VCaP (cell line): ENCODE results near the gene TMED6.

Experiments used
- H3K27ac ChIP-seq: fragments of 450-650 bp; 2 replicates; pipeline ENCODE4 v1.5.1; 2017
- CTCF ChIP-seq: fragments of 450-650 bp; conservative IDR thresholded peaks from 2 replicates; pipeline ENCODE4 v1.5.1; 2017; ENCODE audit warnings: mild to moderate bottlenecking, moderate library complexity

Gene TMED6

GRCh38 chr16:69351309-69352027 lies at the start of gene TMED6:
TSS of gene TMED6 (minus strand) at chr16:69351786. CDS start at chr16:69351753, 33 bp downstream.
- no peak for TF ChIP-seq CTCF
- H3K27ac ChIP-seq = peak within 1 kb of the TSS; percentile 74

- 0 out of 2 replicates have a peak overlapping the region, but pooled peaks have one; percentile 88 for H3K27ac ChIP-seq
- no peak for TF ChIP-seq CTCF
Observed at GRCh38 chr16:69399361-69399760, 47.8 kb upstream of the TMED6 start.

GRCh38 chr16:69397821-69398521 lies 46.4 kb upstream of the TMED6 start:
- peak overlapping the region; percentile 88 for H3K27ac ChIP-seq
- TF ChIP-seq CTCF = 0 out of 2 replicates have a peak, but pooled peaks have one; percentile 25

- peak; percentile 68 for TF ChIP-seq CTCF
Observed at GRCh38 chr16:69396187-69397061, 44.8 kb upstream of the TMED6 start.

GRCh38 chr16:69395859-69396186 lies 44.2 kb upstream of the TMED6 start:
- peak overlapping the region; percentile 88 for H3K27ac ChIP-seq

More at GRCh38 chr16:69396187-69397061, 44.8 kb upstream of the TMED6 start:
- H3K27ac ChIP-seq = peak overlapping the region; percentile 88

GRCh38 chr16:69393898-69394849 lies 42.6 kb upstream of the TMED6 start:
- H3K27ac ChIP-seq = peak overlapping the region; percentile 88
- no peak for TF ChIP-seq CTCF

More at GRCh38 chr16:69395859-69396186, 44.2 kb upstream of the TMED6 start:
- TF ChIP-seq CTCF = no peak
